Measurements from ENCODE around the gene MAP3K12. TPM values are rescaled to one million over a fixed set of nuclear protein-coding genes. Genes with fewer than 3 reads are reported as not detected.

The MAP3K12 gene
- total and polyA plus RNA-seq, 2 of the 4 experiments (the other 2 are of a cell fraction): 29.0 to 52.5 TPM

GRCh38 chr12:53504004-53504920 is 5.0 kb upstream of the MAP3K12 start:
- H3K4me1 ChIP-seq (ENCODE audit: control insufficient read depth, insufficient read depth, low read length): peaks cover 7% of the 10 kb centered on the region
- no peak overlapping the region for H3K14ac ChIP-seq (replicated peaks; ENCODE audit: low read depth, low read length)
- ChIA-PET POLR2A (ENCODE audit: unreplicated experiment) (no interaction called here), CTCF (no interaction called here)
- no peak overlapping the region for H3K4me3 ChIP-seq (ENCODE audit: insufficient read depth, low read depth, low read length)
- no peak overlapping the region for H3K56ac ChIP-seq (ENCODE audit: extremely low read depth, insufficient read depth, low read length)
- H4K8ac ChIP-seq (ENCODE audit: low read depth in 2 of 2, low read length in 2 of 2): no peak overlapping the region
- peaks cover 28% of the 10 kb centered on the region for H3K36me3 ChIP-seq (ENCODE audit: control insufficient read depth, insufficient read depth, low read length)
- peaks cover 8 to 52% of the 10 kb centered on the region in 2 experiments; a peak in 3 of 4 replicates for H3K79me1 ChIP-seq (ENCODE audit: low read depth in 1 of 2, low read length in 2 of 2)
- 100% methylated on average over 1 of the region's 14 CpGs; no CpG with 5 or more reads in 1 of the 2 experiments for WGBS, 2 experiments (ENCODE audit: extremely low coverage in 2 of 2, insufficient read length in 1 of 2)
- intact Hi-C loops (cut with micrococcal nuclease): loop anchor here (5.0 kb wide), 1 partner anchor 52 kb away; the partner anchor contains the start of gene PCBP2
- no peak overlapping the region for H3K27ac ChIP-seq (ENCODE audit: insufficient read depth, low read length)
- dilution Hi-C loops (cut with HindIII; ENCODE audit: low sequenced_read_pairs, unreplicated experiment): no loop called here
- H4K20me1 ChIP-seq (ENCODE audit: insufficient read depth, low read length): no peaks in the 10 kb centered on the region
- no peaks in the 10 kb centered on the region for H3K9me3 ChIP-seq (ENCODE audit: control insufficient read depth, insufficient read depth, low read length)
- no peak overlapping the region for H3K23ac ChIP-seq (ENCODE audit: low read depth, low read length)
- no peak overlapping the region for H2BK20ac ChIP-seq (ENCODE audit: low read depth, low read length)
- in situ Hi-C loops (cut with MboI; ENCODE audit: low sequenced_read_pairs): loop anchor here (10.0 kb wide), 1 partner anchor 179 kb away; the partner anchor contains the start of gene AAAS
- H3K4ac ChIP-seq (ENCODE audit: low read depth, low read length): no peak overlapping the region
- TF ChIP-seq CTCF (conservative IDR thresholded peaks at IDR 0.05; ENCODE audit: low read depth, low read length) (no peak), USF2 (IDR thresholded peaks at IDR 0.05; ENCODE audit: low read depth, low read length) (no peak), MXI1 (IDR thresholded peaks at IDR 0.05; ENCODE audit: borderline replicate concordance, low read depth, low read length) (no peak)
- H2BK5ac ChIP-seq (ENCODE audit: low read depth, low read length, poor library complexity, severe bottlenecking): no peak overlapping the region
- DNase-seq (no peak), ATAC-seq (ENCODE audit: low read depth) (no peak)
- H3K18ac ChIP-seq (ENCODE audit: low read depth, low read length): no peak overlapping the region
- no peak overlapping the region for H4K5ac ChIP-seq (ENCODE audit: low read depth, low read length)
- H3K9me1 ChIP-seq (ENCODE audit: insufficient read depth, low read length): peaks cover 8% of the 10 kb centered on the region
- H4K91ac ChIP-seq (ENCODE audit: insufficient read depth, low read depth, low read length): no peak overlapping the region
- H2AK5ac ChIP-seq (ENCODE audit: low read depth, low read length): no peak overlapping the region
- no peak overlapping the region for H2AFZ ChIP-seq (replicated peaks; ENCODE audit: low read length, poor library complexity)
- no peak overlapping the region for H2BK15ac ChIP-seq (ENCODE audit: low read depth, low read length)
- no peak overlapping the region for H3K4me2 ChIP-seq (ENCODE audit: low read depth, low read length)
- H3K9ac ChIP-seq (ENCODE audit: low read depth, low read length): no peak overlapping the region
- H3K27me3 ChIP-seq (ENCODE audit: control insufficient read depth, insufficient read depth, low read length): no peaks in the 10 kb centered on the region
- BruUV-seq (replicated peaks): no TSS peak
- no peak overlapping the region for H2BK120ac ChIP-seq (ENCODE audit: low read depth, low read length)
- no peak overlapping the region for H2AK9ac ChIP-seq (replicated peaks; ENCODE audit: low read depth, low read length, poor library complexity)

All from IMR-90 (cell line).